GM12801 (cell line): ENCODE results near the gene PTPRN2.

Source experiments
- CTCF ChIP-seq: IDR thresholded peaks from one replicate; pipeline ENCODE4 v1.5.1; 2011; ENCODE audit warnings: control low read depth; ENCODE audit not compliant: insufficient read length; ENCODE audit errors: extremely low read depth

Gene PTPRN2

GRCh38 chr7:158310924-158311666 lies 276.5 kb downstream of the PTPRN2 start:
- no peak for TF ChIP-seq CTCF

- no peak for TF ChIP-seq CTCF
Observed at GRCh38 chr7:158309868-158310763, 277.5 kb downstream of the PTPRN2 start.

- no peak for TF ChIP-seq CTCF
Observed at GRCh38 chr7:158308001-158308400, 279.6 kb downstream of the PTPRN2 start.

- no peak for TF ChIP-seq CTCF
Observed at GRCh38 chr7:158303121-158303520, 284.5 kb downstream of the PTPRN2 start.

- no peak for TF ChIP-seq CTCF
Observed at GRCh38 chr7:158302274-158303070, 285.2 kb downstream of the PTPRN2 start.

GRCh38 chr7:158301207-158301606 lies 286.4 kb downstream of the PTPRN2 start:
- TF ChIP-seq CTCF: no peak

- no peak for TF ChIP-seq CTCF
Observed at GRCh38 chr7:158300427-158300826, 287.2 kb downstream of the PTPRN2 start.
